ENCODE data around the gene ZMYND8.

Gene ZMYND8

DNA sequence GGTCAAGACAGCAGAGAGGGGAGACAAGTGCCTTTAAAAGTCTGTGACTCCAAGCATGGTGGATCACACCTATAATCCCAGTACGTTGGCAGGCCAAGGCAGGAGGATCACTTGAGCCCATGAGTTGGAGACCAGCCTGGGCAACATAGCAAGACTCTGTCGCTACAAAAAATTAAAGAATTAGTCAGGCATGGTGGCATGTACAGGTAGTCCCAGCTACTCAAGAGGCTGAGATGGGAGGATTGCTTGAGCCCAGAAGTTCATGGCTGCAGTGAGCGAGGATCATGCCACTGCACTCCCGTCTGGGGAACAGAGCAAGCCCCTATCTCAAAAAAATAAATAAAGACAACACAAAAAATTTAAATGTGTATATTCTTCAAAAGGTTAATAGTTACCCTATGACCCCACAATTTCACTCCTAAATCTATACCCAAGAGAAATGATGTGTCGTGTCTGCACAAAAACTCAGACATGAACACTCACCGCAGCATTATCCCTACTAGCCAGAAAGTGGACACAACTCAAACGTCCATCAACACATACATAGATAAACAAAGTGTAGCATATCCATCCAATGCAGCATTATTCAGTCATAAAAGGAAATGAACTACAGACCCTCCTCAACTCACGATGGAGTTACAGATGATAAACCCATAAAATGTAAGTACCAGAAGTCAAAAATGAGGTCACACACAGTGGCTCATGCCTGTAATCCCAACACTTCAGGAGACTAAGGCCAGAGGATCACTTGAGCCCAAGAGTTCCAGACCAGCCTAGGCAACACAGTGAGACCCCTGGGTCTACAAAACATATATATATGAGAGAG is 23.9 kb downstream of the ZMYND8 start:
- DNase-seq (ENCODE audit: low read depth), result no peak

DNA sequence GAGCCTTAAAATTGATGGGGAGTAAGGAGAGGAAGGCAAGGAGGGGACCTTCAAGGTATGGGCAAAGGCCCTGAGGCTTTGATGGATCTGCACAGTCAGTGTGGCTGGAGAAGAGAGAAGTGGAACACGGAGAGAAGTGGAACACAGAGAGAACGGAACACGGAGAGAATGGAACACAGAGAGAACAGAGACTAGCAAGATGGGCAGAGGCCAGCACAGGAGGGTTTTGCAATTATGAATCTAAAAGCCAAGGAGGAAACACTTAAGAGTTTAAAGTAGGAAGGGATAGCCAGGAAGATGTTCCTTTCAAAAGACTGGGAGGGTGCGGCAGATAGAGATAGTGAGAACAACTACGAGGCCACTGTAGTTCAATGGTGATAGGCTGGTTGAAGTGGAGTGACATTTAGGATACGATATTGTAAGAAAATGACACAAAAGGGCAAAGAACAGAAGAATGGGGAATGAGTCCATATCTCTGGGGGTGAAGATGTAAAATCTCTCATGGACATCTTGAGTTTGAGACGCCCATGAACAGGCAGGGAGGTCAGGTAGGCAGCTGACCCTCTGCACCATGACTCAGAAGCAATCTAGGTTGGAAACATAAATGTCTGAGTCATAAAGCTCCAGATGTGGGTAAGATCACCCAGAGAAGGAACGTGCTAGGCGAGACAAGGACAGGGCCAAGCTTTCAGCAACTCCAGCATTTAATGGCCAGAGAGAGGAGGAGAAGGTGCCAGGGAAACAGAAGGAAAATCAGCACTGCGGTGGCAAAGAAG is 25.4 kb downstream of the ZMYND8 start:
- DNase-seq (ENCODE audit: low read depth), result no peak

DNA sequence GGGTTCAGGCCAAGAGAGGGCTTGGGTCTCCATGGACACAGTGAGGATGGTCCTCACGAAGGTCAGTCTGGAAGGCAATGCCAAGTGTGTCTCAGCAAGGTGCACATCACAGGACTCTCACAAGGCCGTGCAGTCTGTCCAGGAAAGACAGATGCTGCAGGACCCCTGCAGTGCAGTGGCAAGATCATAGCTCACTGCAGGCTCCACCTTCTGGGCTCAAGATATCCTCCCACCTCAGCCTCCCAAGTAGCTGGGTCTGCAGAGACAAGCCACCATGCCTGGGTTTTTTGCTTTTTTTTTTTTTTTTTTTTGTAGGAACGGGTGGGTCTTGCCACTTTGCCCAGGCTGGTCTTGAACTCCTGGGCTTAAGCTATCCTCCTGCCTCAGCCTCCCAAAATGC is 26.4 kb downstream of the ZMYND8 start:
- no peak for DNase-seq (ENCODE audit: low read depth)

DNA sequence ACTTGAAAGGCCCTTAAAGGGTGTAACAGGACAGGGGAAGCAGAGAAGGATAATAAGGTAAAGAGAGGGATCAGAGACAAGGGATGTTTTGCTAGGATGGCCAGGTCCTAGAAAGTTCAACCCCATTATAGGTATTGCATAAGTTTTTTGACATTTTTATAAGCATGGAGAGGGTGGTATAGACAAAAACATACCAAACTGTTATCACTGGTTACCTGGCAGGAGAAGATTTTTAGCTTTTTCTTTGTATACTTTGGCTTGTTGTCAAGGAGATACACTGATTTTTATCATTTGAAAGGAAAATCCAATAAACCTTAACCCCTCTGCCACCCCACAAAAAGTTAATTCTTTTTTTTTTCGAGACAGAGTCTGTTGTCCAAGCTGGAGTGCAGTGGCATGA is 28.4 kb downstream of the ZMYND8 start:
- DNase-seq (ENCODE audit: low read depth), result no peak

DNA sequence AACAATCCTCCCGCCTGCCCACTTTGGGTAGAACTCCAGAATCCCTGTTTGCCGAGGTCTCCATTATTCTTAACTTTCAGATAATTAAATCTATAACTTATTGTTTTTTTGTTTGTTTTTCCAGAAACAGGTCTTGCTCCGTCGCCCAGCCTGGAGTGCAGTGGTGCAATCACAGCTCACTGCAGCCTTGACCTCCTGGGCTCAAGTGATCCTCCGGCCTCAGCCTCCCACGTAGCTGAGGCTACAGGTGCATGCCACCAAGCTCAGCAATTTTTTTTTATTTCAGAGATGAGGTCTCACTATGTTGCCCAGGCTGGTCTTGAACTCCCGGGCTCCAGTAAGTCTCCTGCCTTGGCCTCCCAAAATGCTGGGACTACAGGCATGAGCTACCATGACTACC is 28.8 kb downstream of the ZMYND8 start:
- DNase-seq (ENCODE audit: low read depth), result no peak

DNA sequence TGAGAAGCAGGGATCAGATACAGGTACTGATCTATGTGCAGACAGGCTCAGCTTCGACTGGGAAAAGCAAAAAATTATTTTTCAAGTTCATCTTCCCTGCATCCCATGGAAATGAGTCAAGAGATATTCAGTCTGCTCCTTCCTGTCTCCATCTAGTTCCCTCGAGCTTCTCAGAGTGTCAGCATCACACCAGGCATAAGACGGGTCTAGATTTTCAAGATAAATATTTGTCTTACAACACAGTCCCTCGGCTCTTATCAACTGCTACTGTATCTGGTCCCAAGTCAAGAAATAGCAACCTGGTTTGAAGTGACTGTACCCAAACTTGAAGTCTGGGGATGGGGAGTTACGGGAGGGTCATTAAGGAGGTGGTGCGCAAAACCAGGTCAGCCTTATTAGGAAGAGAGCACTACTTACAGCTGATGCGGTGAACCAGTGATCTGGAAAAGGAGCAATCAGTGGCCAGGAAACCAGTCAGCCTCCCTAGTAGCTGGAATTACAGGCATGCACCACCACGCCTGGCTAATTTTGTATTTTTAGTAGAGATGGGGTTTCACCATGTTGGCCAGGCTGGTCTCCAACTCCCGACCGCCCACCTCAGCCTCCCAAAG is 29.7 kb downstream of the ZMYND8 start:
- DNase-seq (ENCODE audit: low read depth), result no peak

DNA sequence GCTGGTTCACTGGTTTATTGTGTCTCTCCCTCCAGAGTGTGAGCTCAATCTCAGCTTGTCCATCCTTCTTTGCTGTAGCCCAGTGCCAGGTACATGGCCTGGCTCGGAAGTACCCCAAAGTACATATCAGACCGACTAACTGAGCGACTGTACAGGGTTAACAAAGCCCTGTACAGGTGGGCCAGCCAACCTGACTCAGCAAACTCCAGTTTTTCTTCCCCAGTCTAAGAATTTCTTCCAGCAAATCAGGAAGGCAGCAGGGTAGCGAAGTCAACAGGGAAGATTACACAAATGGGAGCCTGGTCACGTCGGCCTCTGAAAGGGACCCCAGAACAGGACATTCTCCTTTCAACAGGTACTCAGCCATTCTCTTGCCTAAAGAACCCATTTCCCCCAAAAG is 31.3 kb downstream of the ZMYND8 start:
- no peak for DNase-seq (ENCODE audit: low read depth)

DNA sequence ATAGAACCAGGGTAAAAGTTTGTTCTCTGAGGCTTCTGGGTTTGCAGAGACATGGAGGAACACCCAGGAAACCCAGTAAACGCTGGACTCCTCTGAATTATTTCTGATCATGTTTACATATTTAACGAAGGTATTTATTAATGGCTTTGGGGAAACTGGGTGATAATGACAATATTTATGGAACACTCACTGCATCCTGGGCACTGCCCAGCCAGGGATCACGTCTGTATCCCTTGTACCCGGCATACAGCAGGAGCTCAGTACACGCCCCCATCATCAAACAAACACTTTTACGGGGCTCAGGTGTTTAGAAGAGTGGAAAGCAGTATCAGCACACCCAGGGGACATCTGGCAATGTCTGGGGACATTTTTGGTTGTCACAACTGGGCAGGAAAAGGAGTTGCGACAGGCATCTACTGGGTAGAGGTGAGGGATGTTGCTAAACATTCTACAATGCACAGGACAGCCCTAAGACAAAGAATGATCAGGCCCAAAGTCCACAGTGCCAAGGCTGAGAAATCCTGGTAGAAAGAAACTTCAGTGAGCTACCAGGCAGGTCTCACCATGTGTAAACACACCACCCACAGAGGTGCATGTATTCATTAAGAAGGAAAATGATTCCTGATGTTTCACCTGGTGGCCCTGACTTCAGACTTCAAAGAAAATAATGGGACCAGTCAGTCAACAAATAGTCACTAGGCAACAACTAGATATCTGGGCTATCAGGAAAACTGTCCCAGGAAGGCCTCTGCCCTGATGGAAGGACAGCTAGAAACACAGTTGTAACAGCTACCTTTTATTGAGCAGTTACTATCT is 35.3 kb downstream of the ZMYND8 start:
- no peak for DNase-seq (ENCODE audit: low read depth)

DNA sequence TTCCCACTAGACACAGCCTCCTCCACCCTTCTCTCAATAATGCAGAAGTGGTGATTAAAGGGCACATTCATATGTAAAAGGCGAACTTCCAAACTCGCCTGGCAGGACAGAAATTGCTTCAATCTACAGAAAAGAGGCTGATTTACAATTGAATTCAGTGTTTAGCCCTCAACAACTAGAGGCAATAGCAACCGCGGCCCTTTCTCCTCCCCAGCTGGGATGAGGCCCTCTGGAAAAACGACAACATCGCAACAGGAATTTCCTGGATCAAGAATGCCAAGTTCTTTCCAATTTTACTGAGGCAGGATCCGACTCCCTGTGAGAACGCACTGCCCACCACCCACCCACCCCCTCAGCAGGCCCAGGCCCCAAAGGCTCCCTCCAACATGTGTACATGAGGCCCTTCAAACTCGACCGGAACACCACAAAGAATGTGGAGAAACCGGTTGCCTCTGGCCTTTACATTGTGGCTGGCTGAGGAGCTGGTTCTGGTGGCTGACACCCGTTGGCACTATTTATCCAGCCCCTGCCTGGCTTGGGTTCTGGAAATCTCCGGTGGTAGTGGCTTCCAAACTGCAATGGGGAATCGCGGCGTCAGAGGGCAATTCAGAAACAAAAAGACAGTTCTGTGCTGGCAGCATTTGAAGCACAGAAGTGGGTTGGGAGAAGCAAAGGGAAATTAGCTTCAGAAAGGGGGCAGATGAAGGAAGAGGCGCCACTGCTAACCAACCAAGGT is 36.8 kb downstream of the ZMYND8 start:
- no peak for DNase-seq (ENCODE audit: low read depth)

DNA sequence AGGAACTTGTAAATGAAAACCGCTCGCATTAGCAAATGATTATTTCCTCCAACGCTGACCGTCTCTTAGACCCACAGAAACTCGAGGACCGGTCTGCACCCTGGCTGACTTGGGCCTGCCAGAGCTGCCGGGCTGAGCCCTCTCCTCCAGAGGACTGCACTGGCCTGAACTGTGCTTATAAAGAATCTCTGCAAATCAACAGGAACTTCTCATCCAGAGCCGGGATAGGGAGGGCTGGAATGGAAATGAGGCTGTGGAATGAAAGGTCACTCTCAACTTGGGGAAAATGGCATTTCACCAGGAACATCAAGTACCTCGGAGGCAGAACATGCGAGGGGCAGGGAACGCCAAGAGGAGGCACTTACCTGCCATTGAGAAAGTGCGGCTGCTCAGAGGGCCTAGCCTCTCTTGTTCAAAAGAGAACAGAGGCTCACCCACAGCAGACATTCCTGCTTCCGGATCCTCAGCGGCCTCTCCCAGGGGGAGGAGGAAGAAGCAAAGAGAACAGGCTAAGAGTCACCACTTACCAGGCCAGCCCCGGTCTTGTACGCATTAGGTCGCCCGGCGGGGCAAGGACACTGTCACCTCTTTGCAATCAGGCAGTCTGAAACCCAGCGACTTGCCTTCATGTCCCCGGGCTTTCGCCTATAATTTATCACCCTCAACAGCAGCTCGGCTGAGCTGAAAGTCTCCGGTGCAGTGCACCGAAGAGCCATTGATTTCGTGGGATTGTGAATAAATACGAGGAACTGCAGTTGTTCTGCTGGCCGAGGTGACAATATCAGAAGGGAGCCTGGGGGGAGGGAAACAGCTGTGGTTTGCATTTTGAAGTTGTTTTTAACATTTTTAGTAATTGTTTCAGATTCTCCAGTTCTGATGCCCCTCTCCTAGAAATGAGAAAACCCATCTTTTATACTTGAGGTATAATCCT is 37.6 kb downstream of the ZMYND8 start:
- no peak for DNase-seq (ENCODE audit: low read depth)

DNA sequence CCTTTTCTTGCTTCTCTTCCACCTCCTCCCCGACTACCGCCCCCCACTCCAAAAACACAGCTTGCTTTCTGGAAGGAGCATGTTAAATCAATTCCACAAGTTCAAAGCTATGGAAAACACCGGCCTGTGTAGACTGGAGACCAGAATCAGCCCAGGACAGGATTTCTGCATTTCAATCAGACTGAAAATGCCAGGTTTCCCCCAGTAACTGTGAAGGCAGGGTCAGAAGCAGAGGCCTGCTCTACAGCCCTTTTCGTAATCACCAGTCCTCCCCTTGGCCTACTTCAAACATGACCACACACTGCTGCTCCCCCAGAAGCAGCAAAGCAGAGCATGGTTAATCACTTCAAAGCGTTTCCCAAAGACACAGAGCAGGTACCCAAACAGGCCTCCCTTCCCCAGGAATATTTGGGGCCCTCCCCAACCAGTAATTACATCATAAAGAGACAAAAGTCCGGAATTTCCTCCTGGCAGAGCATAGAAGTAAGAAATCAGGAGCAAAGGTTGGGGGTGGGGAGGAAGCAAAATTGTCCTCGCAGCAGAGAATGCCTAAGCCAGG is 38.4 kb downstream of the ZMYND8 start:
- DNase-seq (ENCODE audit: low read depth), result no peak

DNA sequence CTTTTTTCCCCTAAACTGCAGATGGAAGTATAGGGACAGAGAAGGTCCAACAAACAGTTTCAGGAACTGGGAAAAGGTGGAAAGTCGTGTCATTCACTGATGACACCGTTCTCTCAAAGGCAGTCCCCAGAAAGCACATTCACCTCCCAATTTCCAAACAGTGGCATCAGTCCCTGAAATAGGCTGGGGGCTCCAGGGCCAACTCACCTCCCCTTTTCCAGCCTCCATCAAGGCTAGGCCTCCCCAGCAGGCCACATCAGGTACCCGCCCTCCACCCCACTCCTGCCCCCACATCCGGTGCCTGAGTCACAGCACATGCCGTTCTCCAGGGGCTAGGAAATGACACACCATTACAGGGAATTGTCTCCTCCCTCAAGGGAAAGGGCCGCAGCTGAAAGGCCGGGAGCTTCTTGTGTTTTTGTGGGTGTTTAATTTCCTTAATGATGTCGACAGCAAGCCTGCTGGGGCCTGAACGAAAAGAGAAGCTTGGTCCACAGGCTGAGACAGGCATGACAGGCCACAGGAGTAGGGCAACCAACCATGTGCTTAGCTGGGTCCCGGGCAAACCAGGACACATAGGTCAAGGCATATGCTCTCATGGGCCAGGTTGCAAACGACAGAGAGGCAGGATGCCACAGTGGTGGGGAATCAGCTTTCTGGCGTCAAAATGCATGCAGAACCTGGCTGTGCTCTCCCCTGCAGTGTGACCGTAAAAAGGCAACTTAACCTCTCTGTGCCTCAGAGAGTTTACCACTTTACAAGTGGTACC is 39.2 kb downstream of the ZMYND8 start:
- DNase-seq (ENCODE audit: low read depth), result peak; percentile 64

DNA sequence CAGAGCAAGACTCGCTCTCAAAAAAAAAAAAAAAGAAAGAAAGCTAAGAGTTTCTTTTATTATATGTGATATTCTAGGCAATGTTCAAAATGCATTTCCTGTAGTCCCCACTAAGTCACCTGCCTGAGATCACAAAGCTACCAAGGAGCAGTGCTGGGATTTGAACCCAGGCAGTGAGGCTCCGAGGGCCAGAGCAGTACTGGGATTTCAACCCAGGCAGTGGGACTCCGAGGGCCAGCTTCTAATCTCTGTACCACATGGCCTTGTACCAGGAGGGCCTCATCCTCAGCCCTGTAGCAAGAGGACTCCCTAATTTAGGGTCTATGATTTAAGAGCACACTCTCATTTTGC is 39.7 kb downstream of the ZMYND8 start:
- DNase-seq (ENCODE audit: low read depth), result no peak

DNA sequence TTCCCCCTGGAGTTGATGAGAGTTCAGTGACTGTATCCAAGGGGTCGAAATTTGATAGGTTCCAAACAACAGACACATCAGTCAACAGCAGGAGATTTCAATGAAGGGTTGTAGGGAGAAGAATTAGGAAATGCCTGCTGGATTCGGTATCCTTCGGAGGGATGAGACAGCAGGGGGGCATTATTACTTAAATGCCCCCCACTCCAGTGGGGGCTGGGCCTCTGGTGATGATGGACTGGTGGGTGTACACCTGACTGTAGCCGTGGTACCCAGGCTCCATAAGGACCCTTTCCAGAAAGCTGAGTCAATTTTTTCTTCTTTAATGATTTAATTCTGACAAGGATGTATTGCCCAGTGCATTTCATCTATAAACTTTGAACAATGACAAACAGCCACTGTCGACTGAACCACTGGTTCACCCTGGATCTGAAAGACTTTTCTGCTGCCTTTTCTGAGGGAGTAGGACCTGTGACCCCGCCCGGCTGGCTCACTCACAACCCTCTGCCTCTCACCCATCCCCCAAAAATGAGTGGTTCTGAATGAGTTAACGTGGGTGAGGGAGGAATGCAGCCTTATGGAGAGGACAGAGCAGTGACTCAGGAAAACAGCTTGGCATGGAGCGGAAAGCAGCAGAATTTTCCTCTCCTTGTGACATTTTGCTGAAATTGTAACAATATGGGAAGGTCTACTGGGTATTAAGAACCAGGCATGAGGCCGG is 41.0 kb downstream of the ZMYND8 start:
- no peak for DNase-seq (ENCODE audit: low read depth)

DNA sequence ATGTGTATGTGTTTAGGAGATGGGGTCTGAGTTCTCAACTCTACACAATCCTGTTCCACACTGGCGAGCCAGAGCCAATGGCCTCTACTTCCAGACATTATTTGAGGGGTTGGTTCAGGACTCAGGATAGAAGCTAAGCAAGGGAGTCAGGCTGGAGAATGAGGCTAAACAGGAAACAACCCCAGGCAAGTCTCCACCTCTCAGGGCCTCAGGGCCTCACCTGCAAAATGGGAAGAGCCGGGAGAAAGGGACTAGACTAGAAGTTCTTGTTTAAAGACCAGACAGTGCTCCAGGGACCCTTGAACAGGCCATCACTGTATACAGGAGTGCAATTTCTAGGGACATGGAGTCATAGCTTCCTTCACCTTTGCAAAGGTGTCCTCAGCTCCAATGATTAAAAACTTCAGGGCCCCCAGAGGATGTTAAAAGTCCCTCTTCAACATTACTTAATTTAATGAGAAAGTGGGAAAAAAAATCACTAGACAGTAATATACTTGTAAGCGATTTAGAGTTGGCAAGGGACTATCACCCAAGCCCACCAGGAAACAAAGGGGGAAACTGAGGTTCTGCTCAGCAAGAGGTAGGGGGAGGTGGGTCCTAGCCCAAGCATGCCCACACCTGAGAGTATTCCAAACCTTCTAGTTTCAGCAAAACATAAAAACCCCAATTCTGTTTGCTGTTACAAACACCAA is 41.7 kb downstream of the ZMYND8 start:
- DNase-seq (ENCODE audit: low read depth), result no peak

DNA sequence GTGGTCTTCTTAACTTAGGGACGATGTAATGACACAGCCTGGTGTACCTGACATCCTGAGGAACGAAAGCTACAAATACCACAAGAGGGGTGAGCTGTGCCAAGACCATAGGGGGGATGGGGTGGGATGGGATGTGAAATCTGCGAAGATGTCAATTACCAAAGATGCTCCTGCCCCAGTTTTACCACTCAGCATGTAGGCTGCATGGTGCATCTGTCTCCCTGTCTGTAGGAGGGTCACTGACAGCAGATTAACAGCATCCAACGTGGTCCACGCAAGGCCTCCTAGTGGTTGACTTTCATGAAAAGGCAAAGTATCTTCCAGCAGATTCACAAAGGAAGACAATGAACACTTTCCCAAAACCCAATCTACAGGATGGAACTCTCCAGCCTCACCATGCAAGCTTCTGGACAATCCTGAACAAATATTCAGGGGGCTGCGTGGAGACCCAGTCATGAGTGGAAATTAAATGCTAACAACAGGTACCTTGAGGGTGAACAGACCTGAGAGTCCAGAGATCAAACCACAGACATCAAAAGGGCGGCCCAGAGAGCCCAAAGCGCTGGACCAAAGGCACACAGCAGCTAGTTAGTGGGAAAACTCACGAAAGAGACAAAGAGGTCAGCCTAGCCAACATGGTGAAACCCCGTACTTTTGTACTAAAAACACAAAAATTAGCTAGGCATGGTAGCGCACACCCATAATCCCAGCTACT is 44.4 kb downstream of the ZMYND8 start:
- no peak for DNase-seq (ENCODE audit: low read depth)

DNA sequence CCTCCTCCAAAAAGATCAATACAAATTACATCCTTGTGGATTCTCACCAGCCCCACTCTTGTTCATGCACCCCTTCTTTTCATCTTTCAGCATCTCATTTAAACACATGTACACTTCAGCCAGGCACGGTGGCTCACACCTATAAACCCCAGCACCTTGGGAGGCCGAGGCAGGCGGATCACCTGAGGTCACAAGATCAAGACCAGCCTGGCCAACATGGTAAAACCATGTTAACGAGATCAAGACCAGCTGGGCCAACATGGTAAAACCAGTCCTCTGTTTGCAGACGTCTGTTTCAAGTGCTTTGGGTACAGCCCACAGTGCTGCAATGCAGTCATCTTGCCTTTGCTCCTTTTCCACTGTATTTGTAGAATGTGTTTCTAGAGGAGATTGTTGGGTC is 45.3 kb downstream of the ZMYND8 start:
- DNase-seq (ENCODE audit: low read depth), result no peak
